Measurements from ENCODE around the gene WTIP.
A peak's percentile ranks its signal among the peaks of the same experiment; 100 is the strongest.
"Not testable (repeated sequence)": the region's sequence is repeated elsewhere in the genome, so short reads cannot be mapped to it uniquely, and the experiment has no call there.

The WTIP gene

GRCh38 chr19:34480971-34481841 is at the start of gene WTIP:
TSS of gene WTIP (plus strand) at chr19:34481758. CDS start at chr19:34481975, 217 bp downstream.
- no peak for DNase-seq

DNA sequence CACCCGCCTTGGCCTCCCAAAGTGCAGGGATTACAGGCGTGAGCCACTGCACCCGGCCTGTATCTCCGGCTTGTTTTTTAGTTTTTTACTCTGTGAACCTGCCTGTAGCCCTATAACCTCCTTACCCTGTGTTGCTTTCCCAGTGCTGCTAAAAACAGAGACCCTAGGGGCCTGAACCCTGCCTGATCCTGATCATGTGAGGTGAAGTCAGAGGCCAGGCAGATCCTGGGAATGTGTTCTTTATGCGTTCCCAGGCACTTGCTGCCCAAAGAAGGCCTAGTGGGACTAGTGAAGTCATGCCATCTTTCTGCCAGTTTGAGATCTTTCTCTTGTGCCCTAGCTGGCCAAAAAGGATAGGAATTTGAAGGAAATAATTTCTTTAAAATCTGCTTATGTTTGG is 48.8 kb upstream of the WTIP start:
- DNase-seq, result no peak

DNA sequence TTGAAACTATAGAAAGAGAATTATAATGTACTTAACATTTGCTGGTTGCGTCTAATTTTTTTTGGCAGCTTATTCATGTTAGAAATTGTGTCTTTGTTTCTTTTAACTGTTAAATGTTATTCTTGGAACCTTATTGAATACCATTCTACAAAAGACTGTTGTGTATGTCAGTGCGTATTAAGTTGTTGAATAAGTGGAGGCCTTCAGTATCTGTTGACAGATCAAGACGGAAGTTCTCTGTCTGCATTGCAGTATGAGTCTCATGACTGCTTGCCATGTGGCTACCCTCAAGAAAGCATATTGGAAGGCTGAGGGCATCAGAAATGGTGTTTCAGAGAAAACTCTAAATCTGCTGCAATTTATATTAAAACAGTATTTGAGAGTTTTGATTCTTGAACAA is 44.8 kb upstream of the WTIP start:
- no peak for DNase-seq

- no peak for DNase-seq
Measured at GRCh38 chr19:34448191-34448590, 33.4 kb upstream of the WTIP start.

- no peak for DNase-seq
Measured at GRCh38 chr19:34452723-34453122, 28.8 kb upstream of the WTIP start.

DNA sequence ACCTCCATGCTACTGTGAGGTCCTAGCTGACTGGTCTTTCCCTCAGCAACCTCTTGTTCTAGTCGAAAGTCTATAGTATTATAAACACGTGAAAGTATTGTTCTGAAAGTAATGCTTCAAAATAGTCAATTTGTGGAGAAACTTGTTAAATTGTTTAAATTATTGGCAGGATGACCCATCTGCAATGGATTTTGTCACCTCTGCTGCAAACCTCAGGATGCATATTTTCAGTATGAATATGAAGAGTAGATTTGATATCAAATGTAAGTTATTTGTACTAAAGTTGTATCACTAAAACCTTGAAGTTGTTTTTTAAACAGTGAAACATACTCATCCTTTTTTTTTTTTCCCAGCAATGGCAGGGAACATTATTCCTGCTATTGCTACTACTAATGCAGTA is 27.5 kb upstream of the WTIP start:
- no peak for DNase-seq

DNA sequence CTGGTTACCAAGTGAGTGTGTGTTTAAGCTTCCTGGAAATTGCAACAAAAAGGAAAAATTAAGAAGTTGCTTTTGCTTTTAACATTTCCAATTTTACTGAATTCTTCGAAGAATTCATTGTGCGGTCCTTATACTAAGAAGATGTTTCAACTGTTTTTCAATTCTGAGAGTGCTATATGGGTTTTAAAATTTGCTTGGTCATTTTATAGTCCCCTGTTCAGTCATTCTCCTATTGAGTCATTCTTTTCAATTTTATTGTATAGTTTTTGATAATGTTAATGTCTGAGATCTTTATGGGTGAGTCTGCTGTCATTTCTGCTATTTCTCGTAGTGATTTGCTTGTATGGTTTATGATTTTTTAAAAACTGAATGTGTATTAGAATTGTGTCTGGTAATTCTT is 26.9 kb upstream of the WTIP start:
- DNase-seq, result no peak

DNA sequence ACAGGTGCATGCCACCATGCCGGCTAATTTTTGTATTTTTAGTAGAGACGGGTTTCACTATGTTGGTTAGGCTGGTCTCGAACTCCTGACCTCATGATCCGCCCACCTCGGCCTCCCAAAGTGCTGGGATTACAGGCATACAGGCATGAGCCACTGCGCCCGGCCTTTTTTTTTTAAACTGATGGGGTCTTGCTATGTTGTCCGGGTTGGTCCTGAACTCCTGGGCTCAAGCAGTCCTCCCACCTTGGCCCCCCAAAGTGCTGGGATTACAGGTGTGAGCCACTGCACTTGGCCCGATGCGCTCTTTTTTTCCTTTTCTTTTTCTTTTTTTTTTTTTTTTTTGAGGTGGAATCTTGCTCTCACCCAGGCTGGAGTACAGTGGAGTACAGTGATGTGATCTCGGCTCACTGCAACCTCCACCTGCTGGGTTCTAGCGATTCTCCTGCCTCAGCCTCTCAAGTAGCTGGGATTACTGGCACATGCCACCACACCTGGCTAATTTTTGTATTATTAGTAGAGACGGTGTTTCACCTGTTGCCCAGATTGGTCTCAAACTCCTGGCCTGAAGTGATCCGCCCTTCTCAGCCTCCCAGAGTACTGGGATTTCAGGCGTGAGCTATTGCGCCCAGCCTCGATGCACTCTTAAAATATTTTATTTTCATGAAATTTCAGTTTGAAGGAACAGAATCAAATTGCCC is 25.6 kb upstream of the WTIP start:
- DNase-seq, result not testable (repeated sequence)

- no peak for DNase-seq
Measured at GRCh38 chr19:34457446-34457845, 24.1 kb upstream of the WTIP start.

GRCh38 chr19:34458677-34459076 is 22.9 kb upstream of the WTIP start:
- DNase-seq, result no peak

DNA sequence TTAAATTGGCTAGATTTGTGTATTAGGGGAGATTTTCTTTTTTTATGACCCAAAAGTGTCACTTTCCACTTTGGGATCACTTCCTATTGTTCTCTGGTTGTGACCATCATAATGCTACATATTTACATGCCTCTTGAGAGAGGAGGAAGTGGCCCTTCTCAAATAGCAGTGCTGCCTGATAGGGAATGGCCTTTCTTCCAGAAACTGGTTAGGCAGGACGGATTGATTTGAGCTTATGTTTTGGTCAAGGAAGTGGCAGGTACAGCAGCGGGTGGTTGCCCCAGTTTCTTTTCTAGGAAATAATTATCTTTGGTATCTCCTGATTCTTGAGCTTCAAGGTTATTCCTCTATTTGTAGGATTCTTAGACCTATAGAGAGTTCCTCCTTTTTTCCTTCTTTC is 21.9 kb upstream of the WTIP start:
- DNase-seq, result no peak

DNA sequence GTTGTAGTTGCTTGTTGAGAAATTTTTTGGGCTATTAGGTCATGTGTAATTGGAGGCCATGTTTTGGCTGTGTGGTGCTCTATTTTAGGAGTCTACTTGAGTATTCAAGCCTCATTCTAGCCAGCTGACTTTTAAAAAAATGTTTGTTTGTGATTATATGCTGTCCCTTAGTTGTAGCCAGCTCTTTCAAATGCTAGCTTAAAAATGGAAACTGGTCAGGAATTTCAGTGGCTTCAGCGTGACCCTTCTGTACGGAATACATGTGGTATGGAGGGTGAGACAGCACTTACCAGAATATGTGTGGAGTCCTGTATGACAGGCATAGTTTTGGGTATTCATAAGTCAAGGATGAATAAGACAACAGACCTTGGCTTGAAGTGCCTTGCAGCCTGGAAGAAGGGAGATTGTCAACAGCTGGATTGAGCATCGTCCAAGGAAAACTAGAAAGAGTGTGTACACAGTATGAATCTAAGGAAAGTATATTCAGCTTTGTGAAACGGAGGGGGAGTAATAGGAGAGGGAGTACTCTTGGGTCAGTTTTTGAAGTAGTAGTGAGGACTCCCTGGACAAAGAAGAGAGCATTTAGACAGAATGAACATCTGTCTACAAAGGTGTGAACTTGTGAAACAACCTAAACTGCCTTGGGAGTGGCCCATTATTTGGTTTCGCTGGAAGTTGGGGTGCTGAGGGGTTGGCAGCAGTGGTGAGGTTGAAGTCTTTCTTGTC is 20.0 kb upstream of the WTIP start:
- no peak for DNase-seq

DNA sequence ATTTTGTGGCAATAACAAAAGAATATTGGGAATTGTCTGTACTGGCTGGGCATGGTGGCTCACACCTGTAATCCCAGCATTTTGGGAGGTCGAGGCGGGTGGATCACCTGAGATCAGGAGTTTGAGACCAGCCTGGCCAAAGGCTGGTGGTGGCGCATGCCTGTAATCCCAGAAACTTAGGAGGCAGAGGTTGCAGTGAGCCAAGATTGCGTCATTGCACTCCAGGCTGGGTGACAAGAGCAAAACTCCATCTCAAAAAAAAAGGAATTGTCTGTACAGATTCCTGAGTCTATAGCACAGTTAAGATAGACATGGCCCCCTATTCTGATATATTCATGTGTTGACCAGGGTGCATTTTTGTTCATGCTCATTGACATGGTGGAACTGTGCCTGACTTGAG is 16.8 kb upstream of the WTIP start:
- DNase-seq, result not testable (repeated sequence)

DNA sequence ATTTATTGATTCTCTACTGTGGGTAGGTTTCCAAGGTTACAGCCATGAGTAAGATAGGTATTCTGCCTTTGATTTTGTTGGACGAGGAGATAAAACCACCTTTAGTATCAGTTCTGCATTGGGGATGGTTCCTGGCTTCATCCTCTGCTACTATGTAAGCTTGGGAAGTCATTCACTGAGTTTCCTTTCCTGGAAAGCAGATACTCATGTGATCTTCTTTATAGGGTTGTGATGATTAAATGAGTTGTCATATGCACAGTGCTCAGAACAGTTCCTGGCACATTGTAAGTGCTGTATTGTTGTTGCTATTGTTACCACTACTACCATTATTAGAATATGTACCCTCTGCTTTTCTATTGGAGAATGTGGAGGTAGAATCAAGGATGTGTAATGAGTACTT is 13.1 kb upstream of the WTIP start:
- no peak for DNase-seq

DNA sequence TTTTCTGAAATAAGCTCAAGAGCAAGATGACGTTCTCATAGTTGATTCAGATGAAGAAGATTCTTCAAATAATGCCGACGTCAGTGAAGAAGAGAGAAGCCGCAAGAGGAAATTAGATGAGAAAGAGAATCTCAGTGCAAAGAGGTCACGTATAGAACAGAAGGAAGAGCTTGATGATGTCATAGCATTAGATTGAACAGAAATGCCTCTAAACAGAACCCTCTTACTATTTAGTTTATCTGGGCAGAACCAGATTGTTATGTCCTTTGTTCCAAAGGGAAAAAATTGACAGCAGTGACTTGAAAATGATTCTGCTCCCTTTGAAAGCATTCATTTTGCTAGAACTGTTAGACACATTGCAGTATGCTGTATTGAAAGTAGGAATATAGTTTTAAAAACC is 12.5 kb upstream of the WTIP start:
- DNase-seq, result not testable (repeated sequence)

DNA sequence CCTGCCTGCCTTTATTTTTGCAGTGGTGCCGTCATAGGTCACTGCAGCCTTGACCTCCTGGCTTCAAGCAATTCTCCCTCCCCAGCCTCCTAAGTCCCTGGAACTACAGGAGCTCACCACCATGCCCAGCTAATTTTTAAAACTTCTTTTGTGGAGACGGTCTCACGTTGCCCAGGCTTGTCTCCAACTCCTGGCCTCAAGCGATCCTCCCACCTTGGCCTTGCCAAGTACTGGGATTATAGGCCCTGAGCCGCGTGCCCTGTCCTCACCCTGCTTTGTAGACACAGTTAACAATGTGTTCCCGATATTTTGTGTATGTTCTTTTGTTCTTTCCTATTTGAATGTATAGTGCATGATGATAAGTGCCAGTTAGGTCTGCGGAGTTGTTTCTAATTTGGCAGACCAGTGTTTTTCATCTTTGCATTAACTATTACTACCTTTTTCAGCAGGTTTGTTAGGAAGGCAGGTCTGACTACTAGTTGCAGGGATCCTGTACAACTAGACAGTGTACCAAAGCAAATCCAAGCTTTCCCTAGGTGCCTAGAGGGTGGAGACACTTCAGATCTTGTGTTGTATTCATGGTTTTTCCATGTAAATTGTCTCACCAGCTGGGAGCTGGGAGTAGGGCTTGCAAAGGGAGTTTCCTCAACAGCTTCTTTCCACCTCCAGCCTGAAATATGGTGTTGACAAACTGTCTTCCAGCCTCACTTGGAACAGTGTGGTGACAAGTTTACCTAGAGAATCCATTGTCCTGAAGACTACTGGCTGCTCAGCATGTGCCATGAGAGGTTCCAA is 9.5 kb upstream of the WTIP start:
- DNase-seq, result no peak

DNA sequence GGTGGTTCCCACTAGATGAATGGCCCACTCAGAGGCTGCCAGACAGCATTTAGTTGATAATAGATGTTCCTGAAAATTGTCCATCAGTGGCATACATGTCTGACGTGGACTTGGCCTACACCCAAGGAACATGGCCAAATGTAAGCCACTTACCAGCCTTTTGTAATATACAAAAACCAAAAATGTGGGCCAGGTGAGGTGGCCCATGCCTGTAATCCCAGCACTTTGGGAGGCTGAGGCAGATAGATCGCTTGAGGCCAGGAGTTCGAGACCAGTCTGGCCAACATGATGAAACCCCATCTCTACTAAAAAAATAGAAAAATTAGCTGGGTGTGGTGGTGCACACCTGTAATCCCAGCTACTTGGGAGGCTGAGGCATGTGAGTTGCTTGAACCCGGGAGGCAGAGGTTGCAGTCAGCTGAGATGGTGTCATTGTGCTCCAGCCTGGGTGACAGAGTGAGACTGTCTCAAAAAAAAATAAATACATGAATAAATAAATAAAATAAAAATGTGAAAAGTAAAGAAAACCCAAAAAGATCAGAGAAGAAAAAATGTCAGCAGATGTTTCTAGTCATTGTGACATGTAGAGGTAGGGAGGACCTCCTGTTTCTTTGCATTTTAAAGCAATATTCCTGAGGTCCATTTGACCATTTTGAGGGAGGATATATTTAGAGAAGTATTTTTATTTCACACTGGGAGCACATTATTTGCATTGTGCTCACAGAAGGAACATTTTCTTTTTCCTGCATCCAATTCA is 7.1 kb upstream of the WTIP start:
- peak; percentile 14 for DNase-seq

DNA sequence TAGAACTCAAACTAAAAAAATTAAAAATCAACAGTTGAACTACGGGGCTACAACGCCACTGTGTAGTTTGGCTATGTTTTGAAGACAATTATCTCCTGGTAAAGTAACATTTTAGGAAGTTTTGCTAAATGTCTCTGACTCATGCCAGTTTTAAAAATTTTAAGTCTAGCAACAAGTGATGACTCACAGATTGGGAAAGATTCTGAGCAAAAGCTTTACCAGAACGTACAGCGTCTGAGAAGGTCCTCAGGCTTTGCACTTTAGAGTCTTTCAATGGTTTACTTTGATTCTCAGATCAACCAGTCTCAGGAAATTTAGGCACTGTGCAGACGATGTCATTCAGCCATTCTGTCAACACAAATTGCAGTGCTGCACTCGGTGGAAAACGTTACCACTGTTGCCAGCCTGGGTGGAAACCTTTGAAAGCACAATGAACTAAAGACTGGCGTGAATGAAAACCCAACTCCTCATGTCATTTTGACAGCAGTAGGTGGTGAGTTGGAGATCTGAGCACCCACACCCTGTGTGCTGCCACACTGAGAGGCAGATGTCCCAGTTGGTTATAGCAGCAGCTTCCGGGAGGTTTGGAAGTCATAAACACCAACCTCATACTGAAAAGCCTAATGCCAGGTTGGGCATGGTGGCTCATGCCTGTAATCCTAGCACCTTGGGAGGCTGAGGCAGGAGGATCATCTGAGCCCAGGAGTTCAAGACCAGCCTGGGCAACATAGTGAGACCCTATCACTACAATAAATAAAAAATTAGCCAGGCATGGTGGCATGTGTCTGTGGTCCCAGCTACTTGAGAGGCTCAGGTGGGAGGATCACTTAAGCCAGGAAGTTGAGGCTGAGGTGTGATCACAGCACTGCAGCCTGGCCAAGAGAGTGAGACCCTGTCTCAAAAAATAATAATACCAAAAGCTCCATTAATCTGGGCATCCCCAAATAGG is 6.3 kb upstream of the WTIP start:
- DNase-seq, result no peak

DNA sequence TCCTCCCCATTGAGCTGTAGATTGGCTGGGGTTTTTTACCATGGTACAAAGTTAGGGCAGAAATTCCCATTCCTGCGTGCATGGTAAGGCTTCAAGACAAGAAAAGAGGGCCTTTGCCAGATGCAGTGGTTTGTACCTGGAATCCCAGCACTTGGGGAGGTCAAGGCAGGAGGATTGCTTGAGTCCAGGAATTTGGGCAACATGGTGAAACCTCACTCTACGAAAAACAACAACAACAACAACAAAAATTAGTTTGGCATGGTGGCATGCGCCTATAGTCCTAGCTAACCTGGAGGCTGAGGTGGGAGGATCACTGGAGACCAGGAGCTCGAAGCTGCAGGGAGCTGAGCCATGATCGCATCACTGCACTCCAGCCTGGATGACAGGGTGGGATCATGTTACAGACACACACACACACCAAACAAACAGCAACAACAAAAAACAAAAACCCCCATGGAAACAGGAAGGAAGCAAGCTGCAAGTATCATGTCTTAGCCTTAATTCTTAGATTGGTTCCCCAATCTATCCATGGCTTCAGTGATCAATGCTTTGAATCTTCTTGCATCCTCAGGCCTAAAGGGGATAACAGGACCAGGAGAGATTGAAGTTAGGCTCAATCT is 5.5 kb upstream of the WTIP start:
- DNase-seq, result no peak

GRCh38 chr19:34478496-34478895 is 3.1 kb upstream of the WTIP start:
- DNase-seq, result not testable (repeated sequence)
